ENCODE data around the gene HOMER3. TPM values are rescaled to one million over a fixed set of nuclear protein-coding genes. Genes with fewer than 3 reads are reported as not detected.

The HOMER3 gene
- total and polyA plus RNA-seq, 2 experiments from 2014 or later, result 47.0 to 62.7 TPM

DNA sequence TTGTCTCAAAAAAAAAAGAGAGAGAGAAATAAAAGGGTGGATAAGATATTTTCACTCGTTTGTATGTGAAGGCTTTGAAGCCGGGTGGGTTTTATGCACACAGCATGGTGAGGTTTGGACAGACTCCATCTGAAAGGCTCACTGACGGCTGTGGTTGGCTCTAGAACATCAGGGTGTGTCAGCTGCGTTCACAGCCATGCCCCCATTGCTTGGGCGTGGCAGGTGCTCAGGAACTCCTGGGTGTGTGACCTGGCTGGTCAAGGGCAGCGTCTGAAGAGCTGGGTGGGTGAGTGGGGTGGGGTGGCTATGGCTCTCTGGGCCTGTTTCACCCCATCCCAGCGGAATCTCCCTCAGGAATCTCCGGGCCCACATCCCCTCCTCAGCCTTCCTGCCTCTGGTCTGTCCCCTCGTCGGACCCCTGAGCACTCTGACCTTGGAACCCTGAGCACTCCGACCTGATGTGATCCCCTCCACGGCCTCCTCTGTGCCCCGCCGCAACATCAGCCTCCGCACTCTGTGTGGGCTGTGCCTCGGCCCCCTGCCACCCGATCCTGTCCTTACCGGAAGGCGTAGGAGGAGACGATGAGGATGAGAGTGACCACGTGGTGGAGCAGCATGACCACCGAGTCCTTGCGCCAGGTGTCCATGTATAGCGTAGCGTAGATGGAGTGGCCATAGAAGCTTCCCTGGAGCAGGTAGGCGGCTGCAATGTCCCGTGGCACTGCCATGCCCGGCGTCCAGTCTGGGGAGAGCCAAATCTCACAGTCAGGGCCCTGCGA lies 57.3 kb downstream of the HOMER3 start:
- no peaks in the 10 kb centered on the region for H3K27me3 ChIP-seq
- H3K9me3 ChIP-seq (ENCODE audit: low read depth), result no peaks in the 10 kb centered on the region
- no peak overlapping the region for H3K27ac ChIP-seq
- peaks cover 23% of the 10 kb centered on the region for H3K36me3 ChIP-seq
- no peak for DNase-seq (ENCODE audit: low read depth in 1 of 2, low spot score in 1 of 2)
- no peak overlapping the region for H3K4me3 ChIP-seq
- no peaks in the 10 kb centered on the region for H3K4me1 ChIP-seq (ENCODE audit: low read depth)
- TF ChIP-seq, protein P1, sequence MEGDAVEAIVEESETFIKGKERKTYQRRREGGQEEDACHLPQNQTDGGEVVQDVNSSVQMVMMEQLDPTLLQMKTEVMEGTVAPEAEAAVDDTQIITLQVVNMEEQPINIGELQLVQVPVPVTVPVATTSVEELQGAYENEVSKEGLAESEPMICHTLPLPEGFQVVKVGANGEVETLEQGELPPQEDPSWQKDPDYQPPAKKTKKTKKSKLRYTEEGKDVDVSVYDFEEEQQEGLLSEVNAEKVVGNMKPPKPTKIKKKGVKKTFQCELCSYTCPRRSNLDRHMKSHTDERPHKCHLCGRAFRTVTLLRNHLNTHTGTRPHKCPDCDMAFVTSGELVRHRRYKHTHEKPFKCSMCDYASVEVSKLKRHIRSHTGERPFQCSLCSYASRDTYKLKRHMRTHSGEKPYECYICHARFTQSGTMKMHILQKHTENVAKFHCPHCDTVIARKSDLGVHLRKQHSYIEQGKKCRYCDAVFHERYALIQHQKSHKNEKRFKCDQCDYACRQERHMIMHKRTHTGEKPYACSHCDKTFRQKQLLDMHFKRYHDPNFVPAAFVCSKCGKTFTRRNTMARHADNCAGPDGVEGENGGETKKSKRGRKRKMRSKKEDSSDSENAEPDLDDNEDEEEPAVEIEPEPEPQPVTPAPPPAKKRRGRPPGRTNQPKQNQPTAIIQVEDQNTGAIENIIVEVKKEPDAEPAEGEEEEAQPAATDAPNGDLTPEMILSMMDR (IDR thresholded peaks at IDR 0.05; ENCODE audit: low read depth, low read length), result no peak

DNA sequence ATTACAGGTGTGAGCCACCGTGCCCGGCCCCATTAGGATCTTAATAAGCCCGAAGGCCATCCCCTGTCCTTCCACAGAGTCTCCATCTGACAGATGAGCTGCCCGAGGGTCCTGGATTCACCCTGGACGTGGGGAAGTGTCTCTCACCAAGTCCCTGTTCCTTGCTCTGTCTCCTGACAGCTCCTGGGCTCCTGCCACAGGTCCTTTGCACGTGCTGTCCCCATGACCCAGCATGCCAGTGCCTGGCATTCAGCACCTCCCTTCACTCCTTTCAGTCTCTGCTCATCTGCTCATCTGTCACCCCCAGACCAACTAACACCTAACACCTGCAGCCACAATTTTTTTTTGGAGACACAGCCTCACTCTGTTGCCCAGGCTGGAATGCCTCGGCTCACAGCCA lies 59.5 kb downstream of the HOMER3 start:
- no peaks in the 10 kb centered on the region for H3K4me1 ChIP-seq (ENCODE audit: low read depth)
- DNase-seq (ENCODE audit: low read depth in 1 of 2, low spot score in 1 of 2), result no peak
- no peaks in the 10 kb centered on the region for H3K9me3 ChIP-seq (ENCODE audit: low read depth)
- no peak overlapping the region for H3K27ac ChIP-seq
- H3K27me3 ChIP-seq, result no peaks in the 10 kb centered on the region
- TF ChIP-seq, protein P1 (IDR thresholded peaks at IDR 0.05; ENCODE audit: low read depth, low read length), result no peak
- no peak overlapping the region for H3K4me3 ChIP-seq
- H3K36me3 ChIP-seq, result peaks cover 32% of the 10 kb centered on the region

GRCh38 chr19:18879579-18880373 lies 61.2 kb downstream of the HOMER3 start:
- DNase-seq (ENCODE audit: low read depth in 1 of 2, low spot score in 1 of 2), result no peak

More at GRCh38 chr19:18879579-18880373, 61.2 kb downstream of the HOMER3 start:
- no peaks in the 10 kb centered on the region for H3K9me3 ChIP-seq (ENCODE audit: low read depth)
- peaks cover 32% of the 10 kb centered on the region for H3K36me3 ChIP-seq
- no peaks in the 10 kb centered on the region for H3K4me1 ChIP-seq (ENCODE audit: low read depth)
- no peak overlapping the region for H3K27ac ChIP-seq
- H3K4me3 ChIP-seq, result no peak overlapping the region
- TF ChIP-seq, protein P1 (IDR thresholded peaks at IDR 0.05; ENCODE audit: low read depth, low read length), result no peak
- no peaks in the 10 kb centered on the region for H3K27me3 ChIP-seq

Other genes starting within 250 kb of the HOMER3 start
- 0.07 and 0.09 TPM in 2 replicates for gene COMP, start 149.9 kb downstream of the HOMER3 start, total RNA-seq
- gene COMP, start 149.9 kb downstream of the HOMER3 start, polyA plus RNA-seq, result 0.46 TPM in 1 of 2 replicates, not detected in the other
- gene UPF1, start 109.3 kb downstream of the HOMER3 start, total RNA-seq, result 77.5 and 121 TPM in 2 replicates
- gene UPF1, start 109.3 kb downstream of the HOMER3 start, polyA plus RNA-seq, result 36.4 and 37.7 TPM in 2 replicates
- 15.2 and 16.1 TPM in 2 replicates for gene CERS1, start 45.1 kb downstream of the HOMER3 start, total RNA-seq
- gene CERS1, start 45.1 kb downstream of the HOMER3 start, polyA plus RNA-seq, result 29.3 and 30.9 TPM in 2 replicates
- gene COPE, start 21.8 kb downstream of the HOMER3 start, total RNA-seq, result 306 and 478 TPM in 2 replicates
- 417 and 523 TPM in 2 replicates for gene COPE, start 21.8 kb downstream of the HOMER3 start, polyA plus RNA-seq
- gene DDX49, start 21.5 kb downstream of the HOMER3 start, total RNA-seq, result 57.6 and 65.4 TPM in 2 replicates
- 42.8 and 48.5 TPM in 2 replicates for gene DDX49, start 21.5 kb downstream of the HOMER3 start, polyA plus RNA-seq
- gene SUGP2, start 92.3 kb upstream of the HOMER3 start, total RNA-seq, result 90.1 and 126 TPM in 2 replicates
- 120 and 145 TPM in 2 replicates for gene SUGP2, start 92.3 kb upstream of the HOMER3 start, polyA plus RNA-seq
- gene ARMC6, start 92.4 kb upstream of the HOMER3 start, total RNA-seq, result 34.6 and 42.2 TPM in 2 replicates
- 22.7 and 31.0 TPM in 2 replicates for gene ARMC6, start 92.4 kb upstream of the HOMER3 start, polyA plus RNA-seq
- 22.4 and 30.4 TPM in 2 replicates for gene SLC25A42, start 122.8 kb upstream of the HOMER3 start, total RNA-seq
- gene SLC25A42, start 122.8 kb upstream of the HOMER3 start, polyA plus RNA-seq, result 28.7 and 31.3 TPM in 2 replicates
- gene TMEM161A, start 197.3 kb upstream of the HOMER3 start, total RNA-seq, result 83.9 and 136 TPM in 2 replicates
- 121 and 157 TPM in 2 replicates for gene TMEM161A, start 197.3 kb upstream of the HOMER3 start, polyA plus RNA-seq
- 0.18 TPM in 1 of 2 replicates, not detected in the other for gene MEF2B, start 229.0 kb upstream of the HOMER3 start, total RNA-seq
- 1.2 and 1.7 TPM in 2 replicates for gene MEF2B, start 229.0 kb upstream of the HOMER3 start, polyA plus RNA-seq